Psoas muscle (tissue), 8 donors: Measurements from ENCODE around the gene TMEM179B. TPM values are rescaled to one million over a fixed set of nuclear protein-coding genes. Genes with fewer than 3 reads are reported as not detected.

Source experiments
- ATAC-seq, 4 donors: fragments of 200-7000 bp; cut with Tn5 transposase; one replicate each; pipeline ENCODE4 v1.9.1; 2020; ENCODE audit warnings: moderate library complexity in 3 of 4, mild to moderate bottlenecking in 2 of 4
- DNase-seq, 2 donors: peaks; one replicate each; pipeline ENCODE4 v3.0.0-alpha.2; 2020
- H3K27ac ChIP-seq: fragments of 200-600 bp; one replicate; pipeline ENCODE4 v1.8.0; 2022
- H3K27me3 ChIP-seq, 3 donors: fragments of 200-600 bp in 1 of 3; one replicate each; pipeline versions ENCODE4 v1.6.1 to v1.8.0; 2013 to 2022; ENCODE audit warnings: low read length in 2 of 3, mild to moderate bottlenecking in 2 of 3, moderate library complexity in 1 of 3; ENCODE audit not compliant: insufficient read depth in 3 of 3
- H3K36me3 ChIP-seq, 2 donors: fragments of 200-600 bp in 1 of 2; one replicate each; pipeline versions ENCODE4 v1.6.1 to v1.8.0; 2013 to 2022; ENCODE audit warnings: low read depth in 1 of 2, mild to moderate bottlenecking in 1 of 2, moderate library complexity in 1 of 2; ENCODE audit not compliant: insufficient read depth in 1 of 2
- H3K4me1 ChIP-seq: fragments of 200-600 bp; one replicate; pipeline ENCODE4 v1.8.0; 2022
- H3K4me3 ChIP-seq: fragments of 200-600 bp; one replicate; pipeline ENCODE4 v1.8.0; 2022; ENCODE audit warnings: mild to moderate bottlenecking
- H3K9me3 ChIP-seq: fragments of 200-600 bp; one replicate; pipeline ENCODE4 v1.8.0; 2022
- WGBS, 3 donors: extraction: QIAGEN DNeasy Blood & Tissue Kit; methylation state at CpG; one replicate each; pipeline versions ENCODE4 v1.1.6 to v1.1.7; 2013; 5-methylcytosine and 5-hydroxymethylcytosine counted together
- intact Hi-C, 2 donors: fragments of 100-400 bp; cut with DNase I; formaldehyde crosslinking; loops; one replicate each; pipeline versions ENCODE4 v1.11.0 to v1.14.2; 2022
- polyA plus RNA-seq, 3 donors: library from polyadenylated mRNA; stranded (reverse); fragments of 200-250 nt; gene quantifications; one replicate each; pipeline ENCODE4 v1.2.3, GENCODE V29; 2013
- total RNA-seq, 4 donors: library from RNA; stranded (reverse); fragmentation: NEBNext Ultra II Directional in 2 of 4; extraction: Animal tissue kit (Norgen Biotek cat#: 25700) in 2 of 4; gene quantifications; one replicate each; pipeline versions ENCODE4 v1.2.1 to v1.2.4, GENCODE V29; 2021 to 2023
- TF ChIP-seq, protein P1 (sequence below): fragments of 200-600 bp; IDR thresholded peaks from one replicate; pipeline ENCODE4 v1.8.0; 2022; ENCODE audit warnings: antibody characterized with exemption
- donor health status: healthy with polysubstance abuse.
- donor health status: DM: no; HTN: no; CAD: no; lungs with moderate emphysema.
- donor health status: Bipolar disorder and iron deficiency.
- donor health status: healthy.
- donor health status: DM: yes; HTN: yes; CAD: no.
- donor health status: DM: no; HTN: no; CAD: no.
- donor health status: DM: no; HTN: no; CAD: no.
- donor health status: DM: yes; HTN: yes; CAD: no.

Gene TMEM179B
- total and polyA plus RNA-seq, 7 donors, result 12.2 to 42.0 (median 18.5) TPM

DNA sequence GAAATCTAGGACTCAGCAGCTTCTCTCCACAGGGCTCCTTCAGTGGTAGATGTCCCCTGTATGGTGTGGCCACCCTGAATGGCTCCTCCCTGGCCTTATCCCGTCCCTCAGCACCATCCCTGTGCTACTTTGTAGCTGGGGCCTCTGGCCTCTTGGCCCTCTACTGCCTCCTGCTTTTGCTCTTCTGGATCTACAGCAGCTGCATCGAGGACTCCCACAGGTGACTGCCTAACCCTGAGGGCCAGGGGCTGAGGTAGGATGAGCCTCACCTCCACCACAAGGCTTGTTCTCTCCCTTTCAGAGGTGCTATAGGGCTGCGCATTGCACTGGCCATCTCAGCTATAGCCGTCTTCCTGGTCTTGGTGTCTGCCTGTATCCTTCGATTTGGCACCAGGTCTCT is 1.8 kb downstream of the TMEM179B start:
- no peak overlapping the region for H3K27ac ChIP-seq
- peaks cover 4 to 70% of the 10 kb centered on the region in 2 donors for H3K36me3 ChIP-seq
- no peaks in the 10 kb centered on the region for H3K9me3 ChIP-seq
- ATAC-seq (no peak), DNase-seq (no peak)
- TF ChIP-seq, protein P1, sequence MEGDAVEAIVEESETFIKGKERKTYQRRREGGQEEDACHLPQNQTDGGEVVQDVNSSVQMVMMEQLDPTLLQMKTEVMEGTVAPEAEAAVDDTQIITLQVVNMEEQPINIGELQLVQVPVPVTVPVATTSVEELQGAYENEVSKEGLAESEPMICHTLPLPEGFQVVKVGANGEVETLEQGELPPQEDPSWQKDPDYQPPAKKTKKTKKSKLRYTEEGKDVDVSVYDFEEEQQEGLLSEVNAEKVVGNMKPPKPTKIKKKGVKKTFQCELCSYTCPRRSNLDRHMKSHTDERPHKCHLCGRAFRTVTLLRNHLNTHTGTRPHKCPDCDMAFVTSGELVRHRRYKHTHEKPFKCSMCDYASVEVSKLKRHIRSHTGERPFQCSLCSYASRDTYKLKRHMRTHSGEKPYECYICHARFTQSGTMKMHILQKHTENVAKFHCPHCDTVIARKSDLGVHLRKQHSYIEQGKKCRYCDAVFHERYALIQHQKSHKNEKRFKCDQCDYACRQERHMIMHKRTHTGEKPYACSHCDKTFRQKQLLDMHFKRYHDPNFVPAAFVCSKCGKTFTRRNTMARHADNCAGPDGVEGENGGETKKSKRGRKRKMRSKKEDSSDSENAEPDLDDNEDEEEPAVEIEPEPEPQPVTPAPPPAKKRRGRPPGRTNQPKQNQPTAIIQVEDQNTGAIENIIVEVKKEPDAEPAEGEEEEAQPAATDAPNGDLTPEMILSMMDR, result no peak
- H3K4me1 ChIP-seq, result peaks cover 34% of the 10 kb centered on the region
- H3K27me3 ChIP-seq, result no peaks in the 10 kb centered on the region
- intact Hi-C loops, result loop anchor here (5.0 kb wide), 2 partner anchors 43 to 73 kb away; partner anchors contain the start of genes STX5 (in 1 of the 2) and TEX54 (in 1 of the 2)
- peak overlapping the region; percentile 97 for H3K4me3 ChIP-seq
- WGBS, 3 donors, result 63 to 76% (median 68%) methylated on average over 5 of the region's 5 CpGs

DNA sequence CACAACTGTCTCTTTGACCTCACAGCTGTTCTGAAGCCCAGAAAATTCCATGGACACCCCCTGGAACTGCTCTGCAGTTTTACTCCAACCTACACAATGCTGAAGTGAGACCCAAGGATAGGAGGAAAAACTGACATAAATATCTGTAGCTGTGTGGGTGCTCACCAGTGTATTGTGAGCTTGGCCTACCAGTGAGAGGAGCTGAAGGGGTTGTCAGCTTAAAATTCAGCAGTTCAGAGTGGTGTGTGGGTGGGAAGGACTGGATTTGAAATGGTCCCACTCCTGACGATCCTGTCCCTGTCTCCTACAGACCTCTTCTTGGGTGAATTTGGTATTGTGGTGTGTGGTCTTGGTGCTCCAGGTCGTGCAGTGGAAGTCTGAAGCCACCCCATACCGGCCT is 2.4 kb downstream of the TMEM179B start:
- Histone ChIP-seq H3K4me3 (no peak overlapping the region), H3K4me1 (peaks cover 34% of the 10 kb centered on the region), H3K27me3 (no peaks in the 10 kb centered on the region), H3K36me3 (peaks cover 4 to 70% of the 10 kb centered on the region in 2 donors), H3K9me3 (no peaks in the 10 kb centered on the region), H3K27ac (no peak overlapping the region)
- DNase-seq (no peak), ATAC-seq (no peak)
- intact Hi-C loops, result loop anchor here (5.0 kb wide), 2 partner anchors 43 to 73 kb away; partner anchors contain the start of genes STX5 (in 1 of the 2) and TEX54 (in 1 of the 2)
- TF ChIP-seq, protein P1, result no peak
- 39 to 64% (median 47%) methylated on average over 3 of the region's 3 CpGs for WGBS, 3 donors

DNA sequence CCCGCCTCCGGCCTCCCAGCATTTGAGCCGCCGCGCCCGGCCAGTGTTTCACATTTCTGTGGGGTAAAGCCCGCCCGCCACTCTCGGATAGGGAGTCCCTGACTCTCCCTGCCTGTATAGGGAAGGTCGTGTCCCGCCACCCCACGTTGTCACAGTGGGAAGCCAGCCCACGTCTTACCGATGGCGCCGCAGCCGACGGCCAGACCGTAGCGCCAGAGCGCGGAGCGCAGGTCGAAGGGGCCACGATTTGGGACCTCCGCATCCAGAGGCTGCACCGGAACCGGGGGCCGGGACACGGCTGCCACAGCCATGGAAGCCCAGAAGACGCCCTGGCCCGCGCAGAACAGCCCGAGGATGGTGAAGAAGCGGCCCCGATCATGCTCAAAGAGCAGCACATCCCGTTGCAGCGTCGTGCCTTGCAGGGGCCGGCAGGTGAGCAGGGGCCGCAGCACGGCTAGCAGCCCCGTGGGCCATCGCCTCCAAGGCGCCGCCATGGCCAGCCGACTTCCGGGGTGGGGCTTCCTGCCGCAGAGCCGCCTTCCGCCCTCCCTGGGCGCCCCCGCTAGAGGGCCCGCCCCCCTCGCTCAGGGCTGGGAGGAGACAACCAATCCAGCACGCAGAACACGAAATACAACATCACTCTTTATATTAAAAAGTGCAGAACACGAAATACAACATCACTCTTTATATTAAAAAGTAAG is 4.4 kb downstream of the TMEM179B start, which contains the start of gene TMEM223:
Gene TMEM223 (minus strand): TSS at position 506 of the 701 bp plus-strand sequence. CDS start 12 bp downstream, at position 494.
- peaks cover 26% of the 10 kb centered on the region for H3K4me1 ChIP-seq
- TF ChIP-seq, protein P1, result no peak

DNA sequence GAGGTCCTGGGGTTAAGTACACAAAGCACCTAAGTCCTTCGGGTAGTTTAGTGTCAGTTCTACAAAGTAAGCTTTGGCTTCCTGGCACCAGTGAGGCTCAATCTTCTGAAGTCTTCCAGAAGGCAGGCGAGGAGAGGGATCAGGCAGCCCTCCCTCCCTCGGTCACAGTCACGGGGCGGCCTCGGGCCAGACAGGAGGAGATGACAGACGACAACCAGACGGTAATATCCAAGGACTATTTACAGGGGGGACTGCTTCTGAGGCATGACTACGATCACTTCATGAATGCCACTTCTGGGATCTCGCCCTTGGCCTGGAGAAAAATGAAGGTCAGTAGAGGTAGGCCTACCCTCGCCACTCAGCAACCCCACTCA is 5.0 kb downstream of the TMEM179B start:
- 21 to 28% (median 23%) methylated on average over 11 of the region's 11 CpGs for WGBS, 3 donors
- intact Hi-C loops, result no loop called here
- H3K36me3 ChIP-seq, result peaks cover 4 to 77% of the 10 kb centered on the region in 2 donors

More for the DNA sequence above, 4.4 kb downstream of the TMEM179B start, which contains the start of gene TMEM223:
- Histone ChIP-seq H3K27ac (peak within 1 kb of the TSS; percentile 76), H3K4me3 (peak within 1 kb of the TSS; percentile 95), H3K27me3 (no peaks in the 10 kb centered on the region), H3K36me3 (peaks cover 4 to 71% of the 10 kb centered on the region in 2 donors), H3K9me3 (no peaks in the 10 kb centered on the region)
- peak; percentile 90 to 93 for DNase-seq
- peak; percentile 77 to 85 (median 78) for ATAC-seq
- intact Hi-C loops, result loop anchor here in 1 of 2 donors (2.0 kb wide), 1 partner anchor 13 kb away; the partner anchor contains the start of gene NXF1
- WGBS, 3 donors, result 0 to 1% (median 0%) methylated on average over 55 to 58 of the region's 58 CpGs

More for the DNA sequence above, 5.0 kb downstream of the TMEM179B start:
- Histone ChIP-seq H3K4me1 (peaks cover 26% of the 10 kb centered on the region), H3K27ac (peak overlapping the region; percentile 76), H3K4me3 (peak overlapping the region; percentile 95), H3K9me3 (no peaks in the 10 kb centered on the region), H3K27me3 (no peaks in the 10 kb centered on the region)
- ATAC-seq (peak in 2 of 4 donors; percentile 1 to 2), DNase-seq (no peak)
- TF ChIP-seq, protein P1, result no peak
